Testis (tissue), 2 donors: ENCODE results near the gene AKAP5.

Source experiments
- POLR2A ChIP-seq: fragments of 450-650 bp; IDR thresholded peaks from one replicate; pipeline ENCODE4 v1.6.1; 2017; ENCODE audit warnings: antibody characterized with exemption, mild to moderate bottlenecking, moderate library complexity
- TF ChIP-seq, protein P1 (sequence below), 3 experiments: fragments of 450-650 bp in 2 of 3; fragments of 200-600 bp in 1 of 3; sonication (generic) in 1 of 3; IDR thresholded peaks; one replicate each; pipeline ENCODE4 v1.5.1; 2016 to 2019; ENCODE audit warnings: antibody characterized with exemption in 3 of 3, mild to moderate bottlenecking in 2 of 3, moderate library complexity in 1 of 3

DNA sequence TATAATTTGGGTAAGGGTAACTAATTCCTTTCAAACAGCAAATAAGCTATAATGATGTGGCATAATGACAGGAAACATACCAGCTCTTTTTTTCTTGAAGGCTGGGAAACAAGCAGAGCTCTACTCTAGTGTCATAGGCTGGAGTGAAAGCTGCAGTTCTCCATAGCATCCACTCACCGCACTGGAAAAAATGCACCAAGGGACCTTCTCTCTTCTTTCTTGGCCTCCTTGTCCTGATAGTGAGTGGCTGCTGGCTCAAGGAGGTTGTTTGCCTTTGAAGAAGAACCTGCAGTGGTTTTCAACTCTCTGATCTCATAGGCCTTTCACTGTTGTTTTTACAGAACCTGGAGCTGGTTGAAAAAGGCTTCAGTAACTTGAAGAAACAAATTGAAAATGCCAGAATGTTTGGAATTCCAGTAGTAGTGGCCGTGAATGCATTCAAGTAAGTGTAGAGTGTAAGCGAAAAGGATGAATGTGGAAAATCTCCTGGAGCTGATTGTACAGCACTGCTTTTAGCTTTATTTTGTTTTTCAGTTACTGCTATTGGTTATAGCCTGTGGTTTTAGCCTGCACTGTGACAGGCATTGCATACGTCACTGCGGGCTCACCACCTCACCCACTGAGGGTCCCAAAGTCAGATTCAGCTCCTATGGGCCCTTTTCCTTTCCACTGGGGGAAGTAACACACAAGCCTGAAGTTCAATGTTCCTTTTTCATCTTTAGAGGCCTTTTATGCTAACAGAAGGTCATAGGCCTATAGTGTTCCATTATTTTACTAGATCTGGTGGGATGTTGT, 17.2 kb upstream of the AKAP5 start:
- TF ChIP-seq, protein P1, sequence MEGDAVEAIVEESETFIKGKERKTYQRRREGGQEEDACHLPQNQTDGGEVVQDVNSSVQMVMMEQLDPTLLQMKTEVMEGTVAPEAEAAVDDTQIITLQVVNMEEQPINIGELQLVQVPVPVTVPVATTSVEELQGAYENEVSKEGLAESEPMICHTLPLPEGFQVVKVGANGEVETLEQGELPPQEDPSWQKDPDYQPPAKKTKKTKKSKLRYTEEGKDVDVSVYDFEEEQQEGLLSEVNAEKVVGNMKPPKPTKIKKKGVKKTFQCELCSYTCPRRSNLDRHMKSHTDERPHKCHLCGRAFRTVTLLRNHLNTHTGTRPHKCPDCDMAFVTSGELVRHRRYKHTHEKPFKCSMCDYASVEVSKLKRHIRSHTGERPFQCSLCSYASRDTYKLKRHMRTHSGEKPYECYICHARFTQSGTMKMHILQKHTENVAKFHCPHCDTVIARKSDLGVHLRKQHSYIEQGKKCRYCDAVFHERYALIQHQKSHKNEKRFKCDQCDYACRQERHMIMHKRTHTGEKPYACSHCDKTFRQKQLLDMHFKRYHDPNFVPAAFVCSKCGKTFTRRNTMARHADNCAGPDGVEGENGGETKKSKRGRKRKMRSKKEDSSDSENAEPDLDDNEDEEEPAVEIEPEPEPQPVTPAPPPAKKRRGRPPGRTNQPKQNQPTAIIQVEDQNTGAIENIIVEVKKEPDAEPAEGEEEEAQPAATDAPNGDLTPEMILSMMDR (IDR thresholded peaks at IDR 0.05) = no peak
- TF ChIP-seq POLR2A = no peak
